Measurements from ENCODE around the gene NCAPG2.

The NCAPG2 gene

GRCh38 chr7:158603773-158604755 lies 100.5 kb downstream of the NCAPG2 start:
- FAIRE-seq (no peak), DNase-seq (ENCODE audit: insufficient read length, low spot score) (no peak)

GRCh38 chr7:158602905-158603772 lies 101.5 kb downstream of the NCAPG2 start:
- FAIRE-seq (no peak), DNase-seq (ENCODE audit: insufficient read length, low spot score) (no peak)

- no peak for DNase-seq (ENCODE audit: insufficient read length, low spot score)
- FAIRE-seq, result no peak
These were observed 102.6 kb downstream of the NCAPG2 start for GRCh38 chr7:158602041-158602440.

- no peak for DNase-seq (ENCODE audit: insufficient read length, low spot score)
- no peak for FAIRE-seq
These were observed 103.5 kb downstream of the NCAPG2 start for GRCh38 chr7:158601090-158601489.

GRCh38 chr7:158596745-158597144 lies 107.9 kb downstream of the NCAPG2 start:
- DNase-seq (ENCODE audit: insufficient read length, low spot score) (no peak), FAIRE-seq (no peak)

GRCh38 chr7:158596309-158596708 lies 108.3 kb downstream of the NCAPG2 start:
- DNase-seq (ENCODE audit: insufficient read length, low spot score), result no peak
- no peak for FAIRE-seq

- no peak for FAIRE-seq
- DNase-seq (ENCODE audit: insufficient read length, low spot score), result no peak
These were observed 109.5 kb downstream of the NCAPG2 start for GRCh38 chr7:158595068-158595467.

GRCh38 chr7:158592541-158592940 lies 112.1 kb downstream of the NCAPG2 start:
- DNase-seq (ENCODE audit: insufficient read length, low spot score), result no peak
- no peak for FAIRE-seq

- FAIRE-seq (no peak), DNase-seq (ENCODE audit: insufficient read length, low spot score) (no peak)
These were observed 112.7 kb downstream of the NCAPG2 start for GRCh38 chr7:158591944-158592343.

GRCh38 chr7:158590181-158590530 lies 114.4 kb downstream of the NCAPG2 start:
- DNase-seq (ENCODE audit: insufficient read length, low spot score) (no peak), FAIRE-seq (no peak)

- no peak for FAIRE-seq
- no peak for DNase-seq (ENCODE audit: insufficient read length, low spot score)
These were observed 115.0 kb downstream of the NCAPG2 start for GRCh38 chr7:158589653-158590052.

GRCh38 chr7:158588878-158589442 lies 115.6 kb downstream of the NCAPG2 start:
- DNase-seq (ENCODE audit: insufficient read length, low spot score) (no peak), FAIRE-seq (no peak)

GRCh38 chr7:158588085-158588877 lies 116.3 kb downstream of the NCAPG2 start:
- DNase-seq (ENCODE audit: insufficient read length, low spot score), result no peak
- no peak for FAIRE-seq

GRCh38 chr7:158587162-158588084 lies 117.2 kb downstream of the NCAPG2 start, which contains the start of gene PTPRN2:
Gene PTPRN2 (minus strand): TSS chr7:158587823.
- FAIRE-seq (no peak), DNase-seq (ENCODE audit: insufficient read length, low spot score) (peak; percentile 89)

- FAIRE-seq (no peak), DNase-seq (ENCODE audit: insufficient read length, low spot score) (no peak)
These were observed 118.0 kb downstream of the NCAPG2 start for GRCh38 chr7:158586499-158587161.

GRCh38 chr7:158585721-158586498 lies 118.7 kb downstream of the NCAPG2 start:
- no peak for FAIRE-seq
- DNase-seq (ENCODE audit: insufficient read length, low spot score), result no peak

- FAIRE-seq, result no peak
- DNase-seq (ENCODE audit: insufficient read length, low spot score), result no peak
These were observed 120.2 kb downstream of the NCAPG2 start for GRCh38 chr7:158584407-158584806.

GRCh38 chr7:158583810-158584209 lies 120.8 kb downstream of the NCAPG2 start:
- DNase-seq (ENCODE audit: insufficient read length, low spot score) (no peak), FAIRE-seq (no peak)

Data from GM19239 (cell line).